Smooth muscle cell (in vitro differentiated cells): ENCODE measurements around the gene FGFR2. TPM values are rescaled to one million over a fixed set of nuclear protein-coding genes. Genes with fewer than 3 reads are reported as not detected.

Experiments used
- DNase-seq: peaks from one replicate; lab custom pipeline; 2025; ENCODE audit not compliant: unreplicated experiment; lab: John Stamatoyannopoulos, UW
- H2AFZ ChIP-seq: fragments of 200-600 bp; sonication (generic); 2 replicates; pipeline ENCODE4 v1.6.0; 2016; ENCODE audit warnings: antibody characterized with exemption, low read depth, mild to moderate bottlenecking
- H3F3A ChIP-seq: fragments of 200-600 bp; sonication (generic); 2 replicates; pipeline ENCODE4 v1.6.0; 2017; ENCODE audit warnings: antibody characterized with exemption, low read depth
- H3K27ac ChIP-seq: fragments of 200-600 bp; sonication (generic); 2 replicates; pipeline ENCODE4 v1.5.1; 2016; ENCODE audit warnings: low read depth, mild to moderate bottlenecking
- H3K27me3 ChIP-seq: fragments of 200-600 bp; sonication (generic); 2 replicates; pipeline ENCODE4 v1.6.1; 2016; ENCODE audit warnings: low read depth, mild to moderate bottlenecking
- H3K36me3 ChIP-seq: fragments of 200-600 bp; sonication (generic); 2 replicates; pipeline ENCODE4 v1.5.1; 2016; ENCODE audit warnings: low read depth
- H3K4me1 ChIP-seq: fragments of 200-600 bp; sonication (generic); 2 replicates; pipeline ENCODE4 v1.5.1; 2016; ENCODE audit warnings: low read depth
- H3K4me2 ChIP-seq: fragments of 200-600 bp; sonication (generic); 2 replicates; pipeline ENCODE4 v1.6.0; 2016; ENCODE audit warnings: mild to moderate bottlenecking
- H3K4me3 ChIP-seq: fragments of 200-600 bp; sonication (generic); 2 replicates; pipeline ENCODE4 v1.5.1; 2016; ENCODE audit warnings: mild to moderate bottlenecking
- H3K79me2 ChIP-seq: fragments of 200-600 bp; sonication (generic); 2 replicates; pipeline ENCODE4 v1.6.0; 2016; ENCODE audit warnings: low read depth, mild to moderate bottlenecking
- H3K9ac ChIP-seq: fragments of 200-600 bp; sonication (generic); 2 replicates; pipeline ENCODE4 v1.6.0; 2016; ENCODE audit warnings: low read depth
- H3K9me3 ChIP-seq: fragments of 200-600 bp; sonication (generic); replicated peaks from 2 replicates; pipeline ENCODE4 v1.5.1; 2016; ENCODE audit warnings: low read depth
- H4K20me1 ChIP-seq: fragments of 200-600 bp; sonication (generic); 2 replicates; pipeline ENCODE4 v1.6.0; 2016; ENCODE audit warnings: low read depth
- CTCF ChIP-seq: fragments of 200-600 bp; sonication (generic); IDR thresholded peaks from 2 replicates; pipeline ENCODE4 v1.5.1; 2017; ENCODE audit warnings: borderline replicate concordance, mild to moderate bottlenecking, antibody characterized with exemption; ENCODE audit not compliant: insufficient read depth, poor library complexity, severe bottlenecking
- WGBS: methylation state at CpG from one replicate; pipeline ENCODE4 v1.1.7; 2016; ENCODE audit warnings: low lambda C conversion rate; 5-methylcytosine and 5-hydroxymethylcytosine counted together
- polyA plus RNA-seq: library from polyadenylated mRNA; unstranded; fragments of >200 nt; fragmentation: Nextera tagmentation; extraction: Ambion mirVana; gene quantifications from 2 replicates; pipeline ENCODE4 v1.2.1, GENCODE V29; 2016
- total RNA-seq: library from RNA; depleted of rRNA; stranded (reverse); fragments of >200 nt; gene quantifications from 2 replicates; pipeline ENCODE4 v1.2.3, GENCODE V29; 2014

Gene FGFR2
- total and polyA plus RNA-seq, 2 experiments from 2014 or later, result 85.9 to 103 TPM

GRCh38 chr10:121541450-121542120 is 56.7 kb downstream of the FGFR2 start:
- WGBS, result 60% methylated on average over 8 of the region's 8 CpGs
- Histone ChIP-seq H3K4me2 (no peak overlapping the region), H3K4me3 (no peak overlapping the region), H3K9me3 (no peaks in the 10 kb centered on the region), H3K4me1 (peaks cover 19% of the 10 kb centered on the region), H2AFZ (no peak overlapping the region), H3K27ac (no peak overlapping the region), H3K27me3 (no peaks in the 10 kb centered on the region), H3K9ac (no peak overlapping the region), H3K36me3 (peaks cover 3% of the 10 kb centered on the region), H3K79me2 (peaks cover 92% of the 10 kb centered on the region), H4K20me1 (peaks cover 98% of the 10 kb centered on the region), H3F3A (peaks cover 5% of the 10 kb centered on the region)
- no peak for DNase-seq
- no peak for TF ChIP-seq CTCF

GRCh38 chr10:121540732-121541395 is 57.4 kb downstream of the FGFR2 start:
- no peak overlapping the region for H3K9ac ChIP-seq
- peaks cover 26% of the 10 kb centered on the region for H3K4me1 ChIP-seq
- H3K36me3 ChIP-seq, result peaks cover 3% of the 10 kb centered on the region
- H3K27me3 ChIP-seq, result no peaks in the 10 kb centered on the region
- H3K9me3 ChIP-seq, result no peaks in the 10 kb centered on the region
- no peak overlapping the region for H3K4me3 ChIP-seq
- H4K20me1 ChIP-seq, result peaks cover 100% of the 10 kb centered on the region
- no peak for TF ChIP-seq CTCF
- peaks cover 8% of the 10 kb centered on the region for H3F3A ChIP-seq
- H2AFZ ChIP-seq, result no peak overlapping the region
- no peak overlapping the region for H3K27ac ChIP-seq
- H3K79me2 ChIP-seq, result peaks cover 92% of the 10 kb centered on the region
- no peak overlapping the region for H3K4me2 ChIP-seq
- WGBS, result 67% methylated on average over 6 of the region's 6 CpGs
- no peak for DNase-seq

DNA sequence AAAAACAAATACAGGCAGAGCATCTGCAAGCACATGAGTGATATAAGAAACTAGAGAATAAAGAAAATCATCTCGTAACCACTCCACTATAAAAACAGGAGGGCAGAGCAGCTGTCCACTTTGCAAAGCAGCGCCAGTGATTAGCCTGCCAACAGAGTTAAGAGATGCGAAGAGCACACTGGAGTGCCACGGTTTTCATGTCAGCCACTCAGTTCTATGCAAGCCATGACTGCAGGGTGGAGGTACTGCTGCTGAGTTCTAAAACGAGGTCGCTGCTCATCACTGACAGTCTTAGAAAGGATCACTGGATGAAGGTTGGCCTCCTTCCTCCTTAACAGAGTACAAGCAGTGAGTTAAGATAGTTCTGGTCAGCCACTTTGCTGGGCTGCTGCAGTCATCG is 58.5 kb downstream of the FGFR2 start:
- Histone ChIP-seq H2AFZ (no peak overlapping the region), H3K4me2 (no peak overlapping the region), H3K36me3 (peaks cover 3% of the 10 kb centered on the region), H3K9me3 (no peaks in the 10 kb centered on the region), H3K9ac (no peak overlapping the region), H3K4me1 (peaks cover 26% of the 10 kb centered on the region), H3K27me3 (no peaks in the 10 kb centered on the region), H4K20me1 (peaks cover 100% of the 10 kb centered on the region), H3K4me3 (no peak overlapping the region), H3K79me2 (peaks cover 94% of the 10 kb centered on the region), H3F3A (peaks cover 8% of the 10 kb centered on the region), H3K27ac (no peak overlapping the region)
- no peak for DNase-seq
- 92% methylated on average over 7 of the region's 7 CpGs for WGBS
- TF ChIP-seq CTCF, result no peak
